ENCODE data around the gene REEP3. TPM values are rescaled to one million over a fixed set of nuclear protein-coding genes. Genes with fewer than 3 reads are reported as not detected.
A peak's percentile ranks its signal among the peaks of the same experiment; 100 is the strongest.

REEP3 gene
- total RNA-seq, 4 donors from 2014 or later: 45.9 to 67.4 (median 63.3) TPM

DNA sequence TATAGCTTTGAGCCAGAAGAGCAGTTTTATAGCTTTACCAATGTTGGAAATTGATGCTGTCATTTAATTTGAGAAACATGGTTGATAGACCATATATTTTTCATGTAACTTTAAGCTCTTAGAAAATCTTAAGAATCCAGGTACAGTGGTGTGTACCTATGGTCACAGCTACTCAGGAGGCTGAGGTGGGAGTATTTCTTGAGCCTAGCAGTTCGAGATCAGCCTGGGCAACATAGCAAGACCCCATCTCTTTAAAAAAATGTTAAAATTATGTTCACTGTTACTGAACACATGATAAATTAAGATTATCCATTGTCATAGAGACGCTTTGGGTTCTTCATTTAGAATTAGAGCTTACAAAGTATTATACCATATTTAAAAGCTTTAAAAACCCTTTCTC lies 18.2 kb downstream of the REEP3 start:
- Histone ChIP-seq H3K4me3 (no peak overlapping the region), H3K36me3 (no peaks in the 10 kb centered on the region), H3K27me3 (no peaks in the 10 kb centered on the region), H3K4me1 (peaks cover 0 to 38% (median 0%) of the 10 kb centered on the region in 4 donors), H3K27ac (no peak overlapping the region), H3K9me3 (no peaks in the 10 kb centered on the region)
- WGBS, 2 donors: 98% methylated on average over 2 of the region's 2 CpGs
- DNase-seq (ENCODE audit: low spot score in 2 of 2): no peak
- TF ChIP-seq EP300 (IDR thresholded peaks at IDR 0.05) (no peak), POLR2A (IDR thresholded peaks at IDR 0.05) (no peak)
- TF ChIP-seq, protein P1, sequence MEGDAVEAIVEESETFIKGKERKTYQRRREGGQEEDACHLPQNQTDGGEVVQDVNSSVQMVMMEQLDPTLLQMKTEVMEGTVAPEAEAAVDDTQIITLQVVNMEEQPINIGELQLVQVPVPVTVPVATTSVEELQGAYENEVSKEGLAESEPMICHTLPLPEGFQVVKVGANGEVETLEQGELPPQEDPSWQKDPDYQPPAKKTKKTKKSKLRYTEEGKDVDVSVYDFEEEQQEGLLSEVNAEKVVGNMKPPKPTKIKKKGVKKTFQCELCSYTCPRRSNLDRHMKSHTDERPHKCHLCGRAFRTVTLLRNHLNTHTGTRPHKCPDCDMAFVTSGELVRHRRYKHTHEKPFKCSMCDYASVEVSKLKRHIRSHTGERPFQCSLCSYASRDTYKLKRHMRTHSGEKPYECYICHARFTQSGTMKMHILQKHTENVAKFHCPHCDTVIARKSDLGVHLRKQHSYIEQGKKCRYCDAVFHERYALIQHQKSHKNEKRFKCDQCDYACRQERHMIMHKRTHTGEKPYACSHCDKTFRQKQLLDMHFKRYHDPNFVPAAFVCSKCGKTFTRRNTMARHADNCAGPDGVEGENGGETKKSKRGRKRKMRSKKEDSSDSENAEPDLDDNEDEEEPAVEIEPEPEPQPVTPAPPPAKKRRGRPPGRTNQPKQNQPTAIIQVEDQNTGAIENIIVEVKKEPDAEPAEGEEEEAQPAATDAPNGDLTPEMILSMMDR (IDR thresholded peaks at IDR 0.05): no peak

DNA sequence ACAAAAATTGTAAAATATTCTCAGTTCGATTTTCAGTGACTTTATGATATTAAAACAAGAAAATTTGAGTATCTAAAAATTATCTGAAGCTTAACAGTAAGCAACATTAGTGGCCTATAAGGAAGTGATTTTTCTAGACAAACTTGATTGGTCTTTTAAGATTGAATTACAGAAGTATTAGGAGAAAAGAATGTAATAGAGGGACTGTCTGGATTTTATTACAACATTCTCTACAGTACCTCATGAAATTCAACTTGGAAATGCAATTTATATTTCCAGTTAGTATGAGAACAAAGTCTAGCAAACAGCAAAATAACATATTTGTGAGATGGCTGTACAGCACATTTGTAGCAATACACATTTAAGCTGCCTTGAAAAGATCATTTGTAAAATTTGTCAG lies 18.8 kb downstream of the REEP3 start:
- DNase-seq (ENCODE audit: low spot score in 2 of 2): no peak
- H3K27ac ChIP-seq: no peak overlapping the region
- TF ChIP-seq POLR2A (IDR thresholded peaks at IDR 0.05) (no peak), EP300 (IDR thresholded peaks at IDR 0.05) (no peak)
- TF ChIP-seq, protein P1 (IDR thresholded peaks at IDR 0.05): no peak
- H3K9me3 ChIP-seq: no peaks in the 10 kb centered on the region
- no peak overlapping the region for H3K4me3 ChIP-seq
- no peaks in the 10 kb centered on the region for H3K27me3 ChIP-seq
- no peaks in the 10 kb centered on the region for H3K36me3 ChIP-seq
- peaks cover 0 to 42% (median 0%) of the 10 kb centered on the region in 4 donors for H3K4me1 ChIP-seq
- 80% methylated on average over 1 of the region's 1 CpG for WGBS, 2 donors

DNA sequence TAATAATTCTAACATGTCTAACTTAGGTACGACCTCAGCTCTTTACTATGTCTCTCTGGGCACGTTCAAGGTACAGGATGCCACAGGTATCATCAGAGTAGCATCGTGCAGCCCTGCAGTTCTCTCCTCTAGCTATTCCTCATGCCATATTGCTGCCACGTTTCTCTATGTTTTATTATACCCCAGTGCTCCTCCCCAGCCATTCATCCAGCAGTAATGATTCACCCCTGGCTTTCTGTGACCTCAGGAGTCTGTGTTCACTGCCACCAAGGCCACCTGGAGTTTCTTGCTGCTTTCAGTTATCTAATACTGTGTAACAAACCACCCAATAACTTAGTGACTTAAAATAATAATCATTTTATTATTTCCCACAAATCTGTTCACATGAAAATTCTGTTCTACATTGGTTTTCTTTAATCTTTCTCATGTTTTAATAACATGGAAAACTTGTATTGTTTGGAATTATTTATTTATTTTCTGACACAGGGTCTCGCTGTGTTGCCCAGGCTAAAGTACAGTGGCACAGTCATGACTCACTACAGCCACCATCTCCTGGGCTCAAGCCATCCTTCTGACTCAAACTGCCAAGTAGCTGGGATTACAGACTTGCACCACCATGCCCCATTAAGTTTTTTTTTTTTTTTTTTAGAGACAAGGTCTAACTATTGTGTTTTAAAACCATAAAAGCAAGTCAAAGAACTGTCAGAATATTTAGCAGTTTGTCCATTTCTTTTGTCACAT lies 21.8 kb downstream of the REEP3 start:
- Histone ChIP-seq H3K4me1 (peaks cover 0 to 45% (median 0%) of the 10 kb centered on the region in 4 donors), H3K27me3 (no peaks in the 10 kb centered on the region), H3K9me3 (no peaks in the 10 kb centered on the region), H3K36me3 (no peaks in the 10 kb centered on the region), H3K4me3 (no peak overlapping the region), H3K27ac (no peak overlapping the region)
- no peak for DNase-seq (ENCODE audit: low spot score in 2 of 2)
- TF ChIP-seq POLR2A (IDR thresholded peaks at IDR 0.05) (no peak), EP300 (IDR thresholded peaks at IDR 0.05) (no peak)
- TF ChIP-seq, protein P1 (IDR thresholded peaks at IDR 0.05): no peak
- WGBS, 2 donors: 76 to 83% methylated on average over 5 of the region's 5 CpGs

GRCh38 chr10:63543576-63543962 lies 22.4 kb downstream of the REEP3 start:
- no peaks in the 10 kb centered on the region for H3K36me3 ChIP-seq
- TF ChIP-seq, protein P1 (IDR thresholded peaks at IDR 0.05): no peak
- TF ChIP-seq POLR2A (IDR thresholded peaks at IDR 0.05) (no peak), EP300 (IDR thresholded peaks at IDR 0.05) (no peak)
- 82 to 89% methylated on average over 7 of the region's 7 CpGs for WGBS, 2 donors
- peaks cover 0 to 50% (median 0%) of the 10 kb centered on the region in 4 donors for H3K4me1 ChIP-seq
- H3K27me3 ChIP-seq: no peaks in the 10 kb centered on the region
- no peak overlapping the region for H3K4me3 ChIP-seq
- H3K27ac ChIP-seq: peak overlapping the region in 1 of 4 donors; percentile 1
- H3K9me3 ChIP-seq: no peaks in the 10 kb centered on the region
- DNase-seq (ENCODE audit: low spot score in 2 of 2): no peak

- peaks cover 0 to 55% (median 0%) of the 10 kb centered on the region in 4 donors for H3K4me1 ChIP-seq
- H3K4me3 ChIP-seq: no peak overlapping the region
- DNase-seq (ENCODE audit: low spot score in 2 of 2): no peak
- H3K27ac ChIP-seq: no peak overlapping the region
- no peaks in the 10 kb centered on the region for H3K9me3 ChIP-seq
- no peaks in the 10 kb centered on the region for H3K27me3 ChIP-seq
- TF ChIP-seq, protein P1 (IDR thresholded peaks at IDR 0.05): no peak
- TF ChIP-seq POLR2A (IDR thresholded peaks at IDR 0.05) (no peak), EP300 (IDR thresholded peaks at IDR 0.05) (no peak)
- 23 to 27% methylated on average over 1 of the region's 1 CpG for WGBS, 2 donors
- no peaks in the 10 kb centered on the region for H3K36me3 ChIP-seq
Observed at GRCh38 chr10:63544418-63544817, 23.2 kb downstream of the REEP3 start.
